ENCODE measurements around the gene VWCE. TPM values are rescaled to one million over a fixed set of nuclear protein-coding genes. Genes with fewer than 3 reads are reported as not detected.

The VWCE gene
- total RNA-seq, 1 donor from 2014 or later: 20.0 TPM

- Mint-ChIP-seq H3K27ac (no peak overlapping the region), H3K27me3 (no peaks in the 10 kb centered on the region), H3K4me3 (no peak overlapping the region), H3K9me3 (no peaks in the 10 kb centered on the region), H3K4me1 (ENCODE audit: unreplicated experiment) (no peaks in the 10 kb centered on the region), H3K36me3 (no peaks in the 10 kb centered on the region)
- TF ChIP-seq CTCF (conservative IDR thresholded peaks at IDR 0.05): no peak
- DNase-seq (ENCODE audit: extremely low spot score, unreplicated experiment): no peak
These were observed 22.4 kb downstream of the VWCE start for GRCh38 chr11:61272731-61273130.

GRCh38 chr11:61270354-61271076, 24.6 kb downstream of the VWCE start:
- no peaks in the 10 kb centered on the region for H3K4me1 Mint-ChIP-seq (ENCODE audit: unreplicated experiment)
- no peaks in the 10 kb centered on the region for H3K36me3 Mint-ChIP-seq
- no peaks in the 10 kb centered on the region for H3K27me3 Mint-ChIP-seq
- no peak overlapping the region for H3K27ac Mint-ChIP-seq
- H3K4me3 Mint-ChIP-seq: no peak overlapping the region
- no peak for TF ChIP-seq CTCF (conservative IDR thresholded peaks at IDR 0.05)
- no peaks in the 10 kb centered on the region for H3K9me3 Mint-ChIP-seq
- DNase-seq (ENCODE audit: extremely low spot score, unreplicated experiment): no peak

- no peak for TF ChIP-seq CTCF (conservative IDR thresholded peaks at IDR 0.05)
- no peak for DNase-seq (ENCODE audit: extremely low spot score, unreplicated experiment)
- Mint-ChIP-seq H3K36me3 (no peaks in the 10 kb centered on the region), H3K27ac (no peak overlapping the region), H3K27me3 (no peaks in the 10 kb centered on the region), H3K4me1 (ENCODE audit: unreplicated experiment) (no peaks in the 10 kb centered on the region), H3K9me3 (no peaks in the 10 kb centered on the region), H3K4me3 (no peak overlapping the region)
These were observed 26.4 kb downstream of the VWCE start for GRCh38 chr11:61268588-61269250.

GRCh38 chr11:61267437-61267841, 27.7 kb downstream of the VWCE start:
- Mint-ChIP-seq H3K9me3 (no peaks in the 10 kb centered on the region), H3K36me3 (no peaks in the 10 kb centered on the region), H3K27me3 (no peaks in the 10 kb centered on the region), H3K4me3 (no peak overlapping the region), H3K27ac (no peak overlapping the region), H3K4me1 (ENCODE audit: unreplicated experiment) (no peaks in the 10 kb centered on the region)
- DNase-seq (ENCODE audit: extremely low spot score, unreplicated experiment): no peak
- TF ChIP-seq CTCF (conservative IDR thresholded peaks at IDR 0.05): no peak

GRCh38 chr11:61266602-61267001, 28.5 kb downstream of the VWCE start:
- Mint-ChIP-seq H3K27ac (no peak overlapping the region), H3K36me3 (no peaks in the 10 kb centered on the region), H3K4me3 (no peak overlapping the region), H3K9me3 (no peaks in the 10 kb centered on the region), H3K27me3 (no peaks in the 10 kb centered on the region), H3K4me1 (ENCODE audit: unreplicated experiment) (no peaks in the 10 kb centered on the region)
- TF ChIP-seq CTCF (conservative IDR thresholded peaks at IDR 0.05): no peak
- no peak for DNase-seq (ENCODE audit: extremely low spot score, unreplicated experiment)
